HUDEP-2 (cell line): ENCODE measurements around the gene BAG2.

Experiments
- DNase-seq, 76 experiments: peaks; one replicate each; lab custom pipeline; 2025; ENCODE audit not compliant: unreplicated experiment in 76 of 76; lab: John Stamatoyannopoulos, UW

BAG2 gene

GRCh38 chr6:57173886-57174510 is 1.9 kb downstream of the BAG2 start:
- DNase-seq, result peak in 28 of 76 experiments; percentile 18 to 79 (median 40)

- no peak for DNase-seq
Observed at GRCh38 chr6:57174511-57174907, 2.4 kb downstream of the BAG2 start.

GRCh38 chr6:57177545-57178265 is 5.6 kb downstream of the BAG2 start:
- DNase-seq, result no peak

GRCh38 chr6:57180596-57180995 is 8.5 kb downstream of the BAG2 start:
- DNase-seq, result no peak

GRCh38 chr6:57182017-57182432 is 9.9 kb downstream of the BAG2 start:
- DNase-seq, result peak in 2 of 76 experiments; percentile 27 to 29

GRCh38 chr6:57183336-57183735 is 11.2 kb downstream of the BAG2 start:
- DNase-seq, result no peak

DNA sequence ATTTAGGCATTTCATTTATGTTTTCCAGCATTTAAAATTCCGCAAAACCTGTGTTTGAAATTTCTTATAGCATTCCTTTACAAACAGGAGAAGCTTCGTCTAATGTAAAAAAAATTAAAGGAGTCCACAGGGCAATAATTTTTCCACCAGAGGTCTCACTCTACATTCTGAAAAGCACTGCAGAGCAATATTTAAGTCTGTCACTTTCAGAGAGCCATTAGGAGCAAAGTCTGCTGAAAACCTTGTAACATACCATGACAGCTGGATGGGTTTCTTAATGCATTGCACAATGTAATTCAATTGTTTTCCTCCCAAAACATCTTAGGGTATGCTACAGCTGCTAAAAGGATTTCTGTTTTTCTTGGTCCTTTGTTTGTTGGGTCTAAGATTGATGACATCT is 18.0 kb downstream of the BAG2 start:
- peak in 4 of 76 experiments; percentile 11 to 27 (median 19) for DNase-seq

DNA sequence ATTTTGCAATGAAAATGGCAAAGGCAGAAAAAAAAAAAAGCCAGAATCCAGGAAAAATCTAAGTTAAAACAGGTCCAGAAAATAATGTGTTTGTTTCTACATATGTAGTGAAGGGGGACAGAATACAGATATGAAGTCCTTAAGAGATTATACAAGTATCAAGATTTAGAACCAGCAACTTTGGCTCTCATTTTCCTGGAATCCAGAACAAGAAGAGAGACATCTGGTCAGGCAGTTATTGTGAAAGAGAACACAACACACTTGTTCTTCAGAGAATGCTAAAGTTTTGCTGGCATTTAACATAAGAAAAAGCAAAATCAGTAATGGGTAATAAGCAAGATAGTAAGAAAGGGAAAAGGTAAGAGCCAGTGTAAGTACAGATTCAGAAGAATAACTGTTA is 21.1 kb downstream of the BAG2 start:
- DNase-seq, result no peak

DNA sequence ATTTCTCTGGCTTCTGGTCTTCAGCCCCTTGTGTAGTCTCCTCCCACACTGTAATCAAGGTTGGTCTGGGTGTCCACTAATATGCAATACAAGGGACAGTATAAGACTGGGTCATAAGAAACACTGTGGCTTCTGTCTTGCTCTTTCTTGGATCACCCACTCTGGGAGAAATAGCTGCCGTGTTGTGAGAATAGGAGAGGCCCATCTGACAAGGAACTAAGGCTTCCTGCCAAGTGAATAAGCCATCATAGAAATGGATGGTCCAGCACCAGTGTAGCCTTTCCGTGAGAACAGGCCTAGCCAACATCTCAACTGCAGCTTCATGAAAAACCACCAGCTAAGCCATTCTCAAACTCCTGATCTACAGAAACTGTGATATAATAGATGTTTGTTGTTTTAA is 23.3 kb downstream of the BAG2 start:
- DNase-seq, result no peak

DNA sequence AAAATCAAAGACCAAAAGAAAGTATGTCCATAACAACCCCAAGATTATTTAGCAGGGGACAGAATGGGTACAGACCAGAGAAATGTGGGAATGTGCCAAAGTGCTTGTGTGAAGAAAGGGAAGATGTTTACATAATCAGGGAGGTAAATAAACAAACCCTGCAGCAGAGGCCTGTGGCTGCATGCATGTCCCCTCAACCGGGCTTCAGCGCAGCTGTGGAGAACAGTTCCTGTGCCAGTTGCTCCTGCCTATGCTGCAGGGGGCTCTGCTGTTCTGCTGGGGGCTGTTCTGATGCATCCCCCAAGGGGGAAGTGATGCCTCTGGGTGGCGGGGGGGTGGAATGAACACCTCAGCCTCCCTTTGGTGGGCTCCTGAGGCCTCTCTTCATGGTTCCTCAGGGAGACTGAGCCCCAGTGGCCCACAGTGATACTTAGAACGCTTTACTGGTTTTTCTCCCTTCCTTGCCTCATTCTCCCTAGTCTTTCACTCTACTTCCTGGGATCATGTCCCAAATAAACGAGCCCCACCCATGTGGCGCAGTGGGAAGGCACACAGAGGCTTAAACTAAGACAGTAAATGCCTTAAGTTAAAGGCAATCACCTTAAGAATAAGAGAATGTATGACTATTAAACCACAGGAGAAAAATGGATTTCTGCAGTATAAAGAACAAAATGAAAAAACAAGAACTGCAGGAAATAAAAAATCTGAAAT is 27.0 kb downstream of the BAG2 start:
- no peak for DNase-seq

DNA sequence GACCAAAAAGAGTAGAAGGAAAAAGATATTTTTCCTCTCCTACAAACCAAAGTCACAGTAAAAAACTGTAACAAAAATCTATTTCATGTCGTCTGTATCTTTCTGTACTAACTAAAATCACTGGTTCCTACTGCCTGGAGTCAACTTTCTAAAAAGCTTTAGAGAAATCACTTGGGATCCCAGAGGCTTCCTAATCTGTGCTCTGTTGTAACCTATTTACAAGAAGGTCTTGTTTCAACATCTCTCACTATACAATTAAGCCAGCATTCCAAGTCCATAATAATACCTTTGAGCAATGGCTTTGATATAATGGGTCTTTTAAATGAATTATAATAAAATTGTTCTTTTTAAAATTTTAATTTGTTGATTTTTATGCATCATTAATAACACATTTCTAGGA is 29.6 kb downstream of the BAG2 start:
- DNase-seq, result no peak

DNA sequence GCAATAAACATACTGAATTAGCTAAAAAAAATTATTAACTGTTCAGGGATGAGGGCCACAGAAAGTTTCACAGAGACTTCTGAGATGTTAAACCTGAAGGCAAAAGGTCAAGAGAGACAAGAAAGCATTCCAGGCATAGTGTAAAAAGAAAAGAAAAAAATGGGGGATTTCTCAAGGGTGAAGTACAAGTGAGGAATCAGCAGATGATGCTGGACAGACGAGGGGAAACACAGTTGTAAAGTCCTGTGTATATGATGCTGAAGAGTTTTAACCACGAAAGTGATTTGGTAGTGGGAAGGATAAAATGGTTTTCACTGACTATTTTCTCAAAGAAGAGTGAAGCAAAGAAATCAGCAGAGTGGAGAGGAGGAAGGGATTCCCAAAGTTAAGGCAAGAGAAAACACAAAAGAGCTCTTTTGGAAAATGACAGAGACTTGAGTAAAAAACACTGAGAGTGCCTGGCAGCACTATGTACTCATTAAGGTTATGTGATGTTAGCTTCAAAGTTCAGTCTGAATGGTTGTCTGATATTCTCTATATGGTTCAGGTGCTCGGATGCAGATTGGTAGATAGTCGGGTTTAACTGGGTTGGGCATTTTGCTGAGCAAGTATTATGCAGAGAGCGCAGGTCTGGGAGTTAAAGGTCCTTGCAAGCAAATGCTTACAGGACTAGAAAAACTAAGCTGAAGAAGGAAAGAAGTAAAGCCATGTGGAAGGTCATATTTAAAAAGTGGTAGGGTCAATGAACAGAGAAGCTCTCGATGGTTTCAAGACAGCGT is 33.6 kb downstream of the BAG2 start:
- no peak for DNase-seq

GRCh38 chr6:57207141-57207540 is 35.0 kb downstream of the BAG2 start:
- no peak for DNase-seq

GRCh38 chr6:57207872-57208271 is 35.7 kb downstream of the BAG2 start:
- no peak for DNase-seq

- DNase-seq, result no peak
Observed at GRCh38 chr6:57209030-57209429, 36.9 kb downstream of the BAG2 start.

GRCh38 chr6:57210060-57210459 is 37.9 kb downstream of the BAG2 start:
- no peak for DNase-seq

- DNase-seq, result no peak
Observed at GRCh38 chr6:57215260-57215659, 43.1 kb downstream of the BAG2 start.

DNA sequence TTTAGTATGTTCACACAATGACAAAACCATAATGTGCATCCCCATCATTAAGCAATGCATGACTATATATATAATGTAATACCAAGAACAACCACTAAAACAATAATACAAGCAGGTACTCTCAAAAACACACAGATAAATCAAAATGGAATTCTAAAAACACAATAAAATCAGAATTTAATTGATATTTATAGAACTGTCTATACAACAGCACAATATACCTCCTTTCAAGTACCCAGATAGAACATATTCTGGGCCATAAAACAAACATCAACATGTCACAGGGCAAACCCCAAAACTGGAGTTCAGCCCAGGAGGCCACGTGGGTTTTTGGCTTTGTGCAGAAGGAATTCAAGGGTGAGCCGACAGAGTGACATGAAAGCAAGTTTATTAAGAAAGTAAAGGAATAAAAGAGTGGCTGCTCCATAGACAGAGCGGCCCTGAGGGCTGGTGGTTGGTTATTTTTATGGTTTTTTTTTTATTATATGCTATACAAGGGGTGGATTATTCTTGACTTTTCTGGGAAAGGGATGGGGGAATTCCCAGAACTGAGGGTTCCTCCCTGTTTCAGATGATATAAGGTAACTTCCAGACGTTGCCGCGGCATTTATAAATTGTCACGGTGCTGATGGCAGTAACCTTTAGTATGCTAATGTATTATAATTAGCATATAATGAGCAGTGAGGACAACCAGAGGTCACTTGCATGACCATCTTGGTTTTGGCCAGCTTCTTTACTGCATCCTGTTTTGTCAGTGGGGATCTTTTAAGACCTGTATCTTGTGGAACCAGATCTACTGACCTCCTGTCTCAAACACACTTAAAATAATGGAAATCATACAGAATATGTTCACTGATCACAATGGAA is 44.3 kb downstream of the BAG2 start:
- peak in 7 of 76 experiments; percentile 7 to 37 (median 31) for DNase-seq

DNA sequence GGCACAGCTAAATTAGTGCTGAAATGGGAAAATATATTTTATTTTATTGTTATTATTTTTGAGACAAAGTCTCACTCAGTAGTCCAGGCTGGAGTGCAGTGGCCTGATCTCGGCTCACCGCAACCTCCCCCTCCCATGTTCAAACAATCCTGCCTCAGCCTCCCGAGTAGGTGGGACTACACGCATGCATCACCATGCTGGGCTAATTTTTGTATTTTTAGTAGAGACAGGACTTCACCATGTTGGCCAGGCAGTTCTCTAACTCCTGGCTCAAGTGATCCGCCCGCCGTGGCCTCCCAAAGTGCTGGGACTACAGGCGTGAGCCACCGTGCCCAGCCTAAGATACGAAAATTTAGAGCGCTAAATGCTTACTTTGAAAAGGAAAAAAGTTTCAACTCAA is 45.1 kb downstream of the BAG2 start:
- DNase-seq, result no peak

GRCh38 chr6:57220083-57220703 is 48.1 kb downstream of the BAG2 start:
- DNase-seq, result no peak
